Glutamatergic neuron (in vitro differentiated cells): Measurements from ENCODE around the gene CISH. TPM values are rescaled to one million over a fixed set of nuclear protein-coding genes. Genes with fewer than 3 reads are reported as not detected.

ENCODE experiments used
- DNase-seq: peaks from one replicate; pipeline ENCODE4 v3.0.0; 2022
- H3K27ac Mint-ChIP-seq: one replicate; pipeline ENCODE4 v1.8.0; 2020; ENCODE audit warnings: mild to moderate bottlenecking, mixed read lengths, inconsistent platforms; ENCODE audit not compliant: unreplicated experiment
- H3K27me3 Mint-ChIP-seq: one replicate; pipeline ENCODE4 v1.8.0; 2020; ENCODE audit warnings: mild to moderate bottlenecking, moderate library complexity, mixed read lengths, inconsistent platforms; ENCODE audit not compliant: unreplicated experiment
- H3K36me3 Mint-ChIP-seq: one replicate; pipeline ENCODE4 v1.8.0; 2020; ENCODE audit warnings: mild to moderate bottlenecking, mixed read lengths, inconsistent platforms; ENCODE audit not compliant: unreplicated experiment
- H3K4me1 Mint-ChIP-seq: one replicate; pipeline ENCODE4 v1.8.0; 2020; ENCODE audit warnings: mild to moderate bottlenecking, low read depth, mixed read lengths, inconsistent platforms; ENCODE audit not compliant: unreplicated experiment
- H3K4me3 Mint-ChIP-seq: one replicate; pipeline ENCODE4 v1.8.0; 2020; ENCODE audit warnings: mild to moderate bottlenecking, mixed read lengths, inconsistent platforms; ENCODE audit not compliant: unreplicated experiment
- H3K9me3 Mint-ChIP-seq: one replicate; pipeline ENCODE4 v1.8.0; 2020; ENCODE audit warnings: mild to moderate bottlenecking, moderate library complexity, mixed read lengths, inconsistent platforms; ENCODE audit not compliant: unreplicated experiment
- total RNA-seq: library from RNA; stranded (reverse); fragmentation: NEBNext Ultra II Directional; extraction: Animal tissue kit (Norgen Biotek cat#: 25700); gene quantifications from one replicate; pipeline ENCODE4 v1.2.1, GENCODE V29; 2021; ENCODE audit not compliant: unreplicated experiment
- TF ChIP-seq, protein P1 (sequence below): fragments of 200-600 bp; sonication (generic); IDR thresholded peaks from one replicate; pipeline ENCODE4 v1.5.0; 2021; ENCODE audit not compliant: partially characterized antibody, unreplicated experiment

CISH gene
- total RNA-seq, 1 donor from 2014 or later = 6.0 TPM

- Mint-ChIP-seq H3K4me3 (no peak overlapping the region), H3K27ac (no peak overlapping the region), H3K9me3 (peaks cover 1% of the 10 kb centered on the region), H3K27me3 (peaks cover 4% of the 10 kb centered on the region), H3K4me1 (peaks cover 15% of the 10 kb centered on the region), H3K36me3 (no peaks in the 10 kb centered on the region)
- no peak for DNase-seq
- TF ChIP-seq, protein P1, sequence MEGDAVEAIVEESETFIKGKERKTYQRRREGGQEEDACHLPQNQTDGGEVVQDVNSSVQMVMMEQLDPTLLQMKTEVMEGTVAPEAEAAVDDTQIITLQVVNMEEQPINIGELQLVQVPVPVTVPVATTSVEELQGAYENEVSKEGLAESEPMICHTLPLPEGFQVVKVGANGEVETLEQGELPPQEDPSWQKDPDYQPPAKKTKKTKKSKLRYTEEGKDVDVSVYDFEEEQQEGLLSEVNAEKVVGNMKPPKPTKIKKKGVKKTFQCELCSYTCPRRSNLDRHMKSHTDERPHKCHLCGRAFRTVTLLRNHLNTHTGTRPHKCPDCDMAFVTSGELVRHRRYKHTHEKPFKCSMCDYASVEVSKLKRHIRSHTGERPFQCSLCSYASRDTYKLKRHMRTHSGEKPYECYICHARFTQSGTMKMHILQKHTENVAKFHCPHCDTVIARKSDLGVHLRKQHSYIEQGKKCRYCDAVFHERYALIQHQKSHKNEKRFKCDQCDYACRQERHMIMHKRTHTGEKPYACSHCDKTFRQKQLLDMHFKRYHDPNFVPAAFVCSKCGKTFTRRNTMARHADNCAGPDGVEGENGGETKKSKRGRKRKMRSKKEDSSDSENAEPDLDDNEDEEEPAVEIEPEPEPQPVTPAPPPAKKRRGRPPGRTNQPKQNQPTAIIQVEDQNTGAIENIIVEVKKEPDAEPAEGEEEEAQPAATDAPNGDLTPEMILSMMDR = no peak
Measured at GRCh38 chr3:50632450-50632849, 20.9 kb upstream of the CISH start.

DNA sequence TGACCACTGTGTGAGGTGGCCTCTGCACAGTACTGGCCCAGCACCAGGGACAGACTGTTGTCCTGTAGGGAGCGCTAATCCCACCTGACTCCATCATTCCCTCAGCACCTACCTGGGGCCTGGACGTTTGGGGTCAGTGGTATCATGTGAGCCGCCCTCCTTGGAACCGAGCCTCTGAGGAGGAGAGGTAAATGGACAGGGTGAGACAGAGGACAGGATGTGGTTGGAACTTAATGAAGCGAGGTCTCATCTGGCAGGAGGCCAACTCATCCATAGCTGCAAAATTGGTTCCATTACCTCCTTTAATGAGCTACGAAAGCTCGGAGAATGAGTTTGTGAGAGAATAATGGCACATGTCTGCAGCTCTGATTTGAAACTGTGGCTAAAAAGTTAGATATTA lies 19.3 kb upstream of the CISH start:
- H3K4me1 Mint-ChIP-seq = peaks cover 16% of the 10 kb centered on the region
- no peak overlapping the region for H3K27ac Mint-ChIP-seq
- H3K36me3 Mint-ChIP-seq = no peaks in the 10 kb centered on the region
- DNase-seq = no peak
- TF ChIP-seq, protein P1 = no peak
- H3K4me3 Mint-ChIP-seq = no peak overlapping the region
- no peaks in the 10 kb centered on the region for H3K9me3 Mint-ChIP-seq
- H3K27me3 Mint-ChIP-seq = no peaks in the 10 kb centered on the region

GRCh38 chr3:50630394-50630793 lies 18.8 kb upstream of the CISH start:
- H3K36me3 Mint-ChIP-seq = no peaks in the 10 kb centered on the region
- no peaks in the 10 kb centered on the region for H3K27me3 Mint-ChIP-seq
- TF ChIP-seq, protein P1 = no peak
- H3K4me1 Mint-ChIP-seq = peaks cover 17% of the 10 kb centered on the region
- no peak overlapping the region for H3K27ac Mint-ChIP-seq
- H3K9me3 Mint-ChIP-seq = no peaks in the 10 kb centered on the region
- no peak for DNase-seq
- H3K4me3 Mint-ChIP-seq = no peak overlapping the region

GRCh38 chr3:50628601-50629000 lies 17.0 kb upstream of the CISH start:
- no peak overlapping the region for H3K27ac Mint-ChIP-seq
- no peak overlapping the region for H3K4me3 Mint-ChIP-seq
- peaks cover 17% of the 10 kb centered on the region for H3K4me1 Mint-ChIP-seq
- H3K27me3 Mint-ChIP-seq = no peaks in the 10 kb centered on the region
- TF ChIP-seq, protein P1 = no peak
- DNase-seq = no peak
- H3K36me3 Mint-ChIP-seq = no peaks in the 10 kb centered on the region
- peaks cover 2% of the 10 kb centered on the region for H3K9me3 Mint-ChIP-seq

- TF ChIP-seq, protein P1 = no peak
- peaks cover 15% of the 10 kb centered on the region for H3K4me1 Mint-ChIP-seq
- DNase-seq = peak; percentile 54
- no peaks in the 10 kb centered on the region for H3K36me3 Mint-ChIP-seq
- peaks cover 2% of the 10 kb centered on the region for H3K9me3 Mint-ChIP-seq
- no peak overlapping the region for H3K4me3 Mint-ChIP-seq
- no peaks in the 10 kb centered on the region for H3K27me3 Mint-ChIP-seq
- peak overlapping the region; percentile 12 for H3K27ac Mint-ChIP-seq
Measured at GRCh38 chr3:50627407-50628051, 16.0 kb upstream of the CISH start.
